Lower leg skin (tissue), 3 donors: ENCODE measurements around the gene PLEKHG2.

ENCODE experiments used
- CTCF ChIP-seq, 3 donors: fragments of 450-650 bp; IDR thresholded peaks; one replicate each; pipeline ENCODE4 v1.5.1; 2016; ENCODE audit warnings: antibody characterized with exemption in 3 of 3, mild to moderate bottlenecking in 3 of 3, moderate library complexity in 2 of 3
- POLR2A ChIP-seq, 2 donors: fragments of 450-650 bp; IDR thresholded peaks; one replicate each; pipeline ENCODE4 v1.6.1; 2016 to 2017; ENCODE audit warnings: antibody characterized with exemption in 2 of 2, mild to moderate bottlenecking in 1 of 2, moderate library complexity in 1 of 2

- TF ChIP-seq CTCF (IDR thresholded peaks at IDR 0.05) = no peak
- TF ChIP-seq POLR2A (IDR thresholded peaks at IDR 0.05) = no peak
Measured at GRCh38 chr19:39416152-39417120, 4.0 kb downstream of the PLEKHG2 start.
